Gastroesophageal sphincter (tissue), 4 donors: Measurements from ENCODE around the gene TRIP4. TPM values are rescaled to one million over a fixed set of nuclear protein-coding genes. Genes with fewer than 3 reads are reported as not detected.
"Not testable (repeated sequence)": the region's sequence is repeated elsewhere in the genome, so short reads cannot be mapped to it uniquely, and the experiment has no call there.

Experiments
- ATAC-seq: fragments of 150-250 bp; one replicate; pipeline ENCODE4 v1.9.1; 2016; ENCODE audit warnings: mild to moderate bottlenecking, moderate library complexity
- H3K27ac ChIP-seq, 4 donors: fragments of 200-600 bp; sonication (generic) in 3 of 4; 1 replicate in 3 of 4; 2 replicates in 1 of 4; pipeline ENCODE4 v1.5.1; 2016 to 2019
- H3K27me3 ChIP-seq: fragments of 200-600 bp; sonication (generic); one replicate; pipeline ENCODE4 v1.5.1; 2019
- H3K36me3 ChIP-seq, 2 donors: fragments of 200-600 bp; sonication (generic); one replicate each; pipeline ENCODE4 v1.5.1; 2019; ENCODE audit warnings: control low read depth in 1 of 2
- H3K4me1 ChIP-seq, 3 donors: fragments of 200-600 bp; sonication (generic); 1 replicate in 2 of 3; 2 replicates in 1 of 3; pipeline ENCODE4 v1.5.1; 2016 to 2019; ENCODE audit warnings: control low read depth in 2 of 3
- H3K4me3 ChIP-seq, 2 donors: fragments of 200-600 bp; sonication (generic); one replicate each; pipeline ENCODE4 v1.5.1; 2019; ENCODE audit warnings: mild to moderate bottlenecking in 1 of 2, moderate library complexity in 1 of 2
- H3K9me3 ChIP-seq, 3 donors: fragments of 200-600 bp; sonication (generic); one replicate each; pipeline ENCODE4 v1.5.1; 2017 to 2019; ENCODE audit warnings: control low read depth in 2 of 3
- EP300 ChIP-seq: sonication (generic); formaldehyde crosslinking; IDR thresholded peaks from one replicate; pipeline ENCODE4 v1.6.1; 2017; ENCODE audit warnings: antibody characterized with exemption, mild to moderate bottlenecking
- POLR2A ChIP-seq, 2 donors: fragments of 450-650 bp; IDR thresholded peaks; one replicate each; pipeline ENCODE4 v1.6.1; 2017; ENCODE audit warnings: antibody characterized with exemption in 2 of 2, mild to moderate bottlenecking in 2 of 2, moderate library complexity in 1 of 2
- POLR2AphosphoS5 ChIP-seq: sonication (generic); formaldehyde crosslinking; IDR thresholded peaks from one replicate; pipeline ENCODE4 v1.6.1; 2017; ENCODE audit warnings: antibody characterized with exemption
- WGBS, 2 donors: methylation state at CpG; one replicate each; pipeline ENCODE4 v1.1.5; 2018; ENCODE audit warnings: low coverage in 1 of 2; 5-methylcytosine and 5-hydroxymethylcytosine counted together
- total RNA-seq, 4 donors: library from RNA; depleted of rRNA; stranded (reverse); fragments of >200 nt; gene quantifications; one replicate each; pipeline ENCODE4 v1.1.0, GENCODE V29; 2016
- TF ChIP-seq, protein P1 (sequence below), 4 experiments: fragments of 200-600 bp in 2 of 4; fragments of 450-650 bp in 2 of 4; sonication (generic) in 1 of 4; IDR thresholded peaks; one replicate each; pipeline ENCODE4 v1.5.1; 2017 to 2019; ENCODE audit warnings: antibody characterized with exemption in 4 of 4, mild to moderate bottlenecking in 2 of 4, moderate library complexity in 2 of 4

TRIP4 gene
- total RNA-seq, 4 donors from 2014 or later, result 7.7 to 17.0 (median 11.1) TPM

GRCh38 chr15:64369078-64369607, 18.5 kb upstream of the TRIP4 start:
- Histone ChIP-seq H3K4me1 (no peaks in the 10 kb centered on the region), H3K36me3 (no peaks in the 10 kb centered on the region), H3K27ac (no peak overlapping the region), H3K9me3 (no peaks in the 10 kb centered on the region), H3K4me3 (no peak overlapping the region), H3K27me3 (no peaks in the 10 kb centered on the region)
- TF ChIP-seq, protein P1, sequence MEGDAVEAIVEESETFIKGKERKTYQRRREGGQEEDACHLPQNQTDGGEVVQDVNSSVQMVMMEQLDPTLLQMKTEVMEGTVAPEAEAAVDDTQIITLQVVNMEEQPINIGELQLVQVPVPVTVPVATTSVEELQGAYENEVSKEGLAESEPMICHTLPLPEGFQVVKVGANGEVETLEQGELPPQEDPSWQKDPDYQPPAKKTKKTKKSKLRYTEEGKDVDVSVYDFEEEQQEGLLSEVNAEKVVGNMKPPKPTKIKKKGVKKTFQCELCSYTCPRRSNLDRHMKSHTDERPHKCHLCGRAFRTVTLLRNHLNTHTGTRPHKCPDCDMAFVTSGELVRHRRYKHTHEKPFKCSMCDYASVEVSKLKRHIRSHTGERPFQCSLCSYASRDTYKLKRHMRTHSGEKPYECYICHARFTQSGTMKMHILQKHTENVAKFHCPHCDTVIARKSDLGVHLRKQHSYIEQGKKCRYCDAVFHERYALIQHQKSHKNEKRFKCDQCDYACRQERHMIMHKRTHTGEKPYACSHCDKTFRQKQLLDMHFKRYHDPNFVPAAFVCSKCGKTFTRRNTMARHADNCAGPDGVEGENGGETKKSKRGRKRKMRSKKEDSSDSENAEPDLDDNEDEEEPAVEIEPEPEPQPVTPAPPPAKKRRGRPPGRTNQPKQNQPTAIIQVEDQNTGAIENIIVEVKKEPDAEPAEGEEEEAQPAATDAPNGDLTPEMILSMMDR (IDR thresholded peaks at IDR 0.05), result no peak
- TF ChIP-seq POLR2A (IDR thresholded peaks at IDR 0.05), result no peak
- TF ChIP-seq POLR2AphosphoS5, result no peak
- 74% methylated on average over 2 of the region's 2 CpGs; no CpG with 5 or more reads in 1 of the 2 donors for WGBS, 2 donors
- no peak for ATAC-seq

- H3K9me3 ChIP-seq, ATAC-seq, H3K27ac ChIP-seq: not testable (repeated sequence)
Observed at GRCh38 chr15:64371383-64371782, 16.3 kb upstream of the TRIP4 start.

GRCh38 chr15:64373360-64373759, 14.3 kb upstream of the TRIP4 start:
- TF ChIP-seq POLR2AphosphoS5 (no peak), EP300 (no peak), POLR2A (IDR thresholded peaks at IDR 0.05) (no peak)
- TF ChIP-seq, protein P1 (IDR thresholded peaks at IDR 0.05), result no peak
- 92% methylated on average over 4 of the region's 8 CpGs; no CpG with 5 or more reads in 1 of the 2 donors for WGBS, 2 donors
- H3K4me1 ChIP-seq, result no peaks in the 10 kb centered on the region

More at GRCh38 chr15:64371383-64371782, 16.3 kb upstream of the TRIP4 start:
- not testable (repeated sequence) for H3K27me3 ChIP-seq, H3K36me3 ChIP-seq, H3K4me1 ChIP-seq, H3K4me3 ChIP-seq
- WGBS, 2 donors, result 98 to 100% methylated on average over 1 to 7 of the region's 8 CpGs

GRCh38 chr15:64379216-64379960, 8.2 kb upstream of the TRIP4 start:
- Histone ChIP-seq H3K27ac (no peak overlapping the region), H3K9me3 (no peaks in the 10 kb centered on the region), H3K4me3 (no peak overlapping the region), H3K36me3 (no peaks in the 10 kb centered on the region), H3K4me1 (peaks cover 0 to 15% (median 4%) of the 10 kb centered on the region in 3 donors), H3K27me3 (no peaks in the 10 kb centered on the region)
- TF ChIP-seq POLR2AphosphoS5, result no peak
- TF ChIP-seq, protein P1 (IDR thresholded peaks at IDR 0.05), result no peak
- no peak for ATAC-seq
- 48 to 83% methylated on average over 3 to 7 of the region's 9 CpGs for WGBS, 2 donors

More at GRCh38 chr15:64373360-64373759, 14.3 kb upstream of the TRIP4 start:
- no peak overlapping the region for H3K27ac ChIP-seq
- ATAC-seq, result no peak
- no peak overlapping the region for H3K4me3 ChIP-seq
- H3K9me3 ChIP-seq, result no peaks in the 10 kb centered on the region
- no peaks in the 10 kb centered on the region for H3K36me3 ChIP-seq
- no peaks in the 10 kb centered on the region for H3K27me3 ChIP-seq

- H3K4me1 ChIP-seq, result peaks cover 0 to 15% (median 4%) of the 10 kb centered on the region in 3 donors
- H3K9me3 ChIP-seq, ATAC-seq, H3K36me3 ChIP-seq, H3K27ac ChIP-seq, H3K27me3 ChIP-seq: not testable (repeated sequence)
- peak overlapping the region in 1 of 2 donors; percentile 53 for H3K4me3 ChIP-seq
- 53 to 68% methylated on average over 8 to 9 of the region's 11 CpGs for WGBS, 2 donors
Observed at GRCh38 chr15:64380130-64380870, 7.3 kb upstream of the TRIP4 start.
